T-helper 2 cell (primary cell): ENCODE results near the gene ZNF423.

Experiments used
- DNase-seq, 5 experiments: peaks; one replicate each; pipeline versions ENCODE4 v3.0.0 to v3.0.0-alpha.2; 2012 to 2022

ZNF423 gene

DNA sequence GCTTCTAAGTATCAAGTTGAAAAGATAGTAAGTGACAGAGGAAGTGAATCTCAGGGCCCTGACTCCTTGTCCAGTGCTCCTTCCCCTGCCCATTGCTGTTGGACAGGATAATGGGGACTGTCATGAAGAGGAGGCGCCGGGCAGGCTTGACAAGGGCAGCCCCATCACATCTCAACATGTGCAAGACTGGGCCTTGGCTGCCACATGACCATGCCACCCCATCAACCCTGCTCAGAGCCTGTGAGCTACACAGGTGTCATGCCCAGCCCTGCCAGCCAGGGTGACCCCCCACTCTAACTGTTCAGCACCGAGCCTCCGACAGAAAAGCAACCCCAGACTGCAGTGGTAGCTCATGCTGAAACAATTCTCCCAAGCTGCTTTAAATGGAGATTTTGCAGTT lies 310.7 kb downstream of the ZNF423 start:
- no peak for DNase-seq

DNA sequence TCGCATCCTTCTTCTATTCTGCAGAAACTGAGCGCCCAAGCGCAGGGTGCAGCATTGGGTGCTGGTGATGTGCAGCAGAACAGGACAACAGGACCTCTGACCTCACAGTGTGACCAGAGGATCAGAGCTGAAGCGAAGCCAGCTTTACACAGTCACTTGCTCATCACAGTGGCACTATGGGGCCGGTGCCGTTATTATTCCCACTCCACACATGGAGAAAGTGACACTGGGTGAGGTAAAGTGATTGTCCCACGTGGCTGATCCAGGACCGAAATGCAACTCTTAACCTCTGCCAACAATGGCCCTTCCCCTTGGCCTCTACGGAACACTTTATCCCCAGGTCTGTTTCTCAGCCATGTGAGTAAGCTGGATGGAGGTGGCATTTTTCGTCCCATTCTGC lies 311.1 kb downstream of the ZNF423 start:
- DNase-seq, result no peak

DNA sequence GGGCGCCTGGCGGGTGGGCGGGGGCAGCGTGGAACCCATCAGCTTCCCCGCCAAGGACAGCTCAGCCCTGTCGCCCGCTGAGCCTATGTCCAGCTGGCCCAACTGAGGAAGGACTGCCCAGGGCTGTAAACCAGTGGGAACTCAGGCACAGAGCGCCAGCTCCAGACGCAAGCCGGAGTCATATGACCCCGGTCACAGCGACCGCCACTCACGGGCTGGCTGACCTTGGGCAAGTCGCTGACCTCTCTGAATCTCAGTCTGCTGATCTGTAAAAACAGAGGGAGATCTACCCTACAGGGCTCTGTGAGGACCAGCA lies 312.3 kb downstream of the ZNF423 start:
- no peak for DNase-seq

DNA sequence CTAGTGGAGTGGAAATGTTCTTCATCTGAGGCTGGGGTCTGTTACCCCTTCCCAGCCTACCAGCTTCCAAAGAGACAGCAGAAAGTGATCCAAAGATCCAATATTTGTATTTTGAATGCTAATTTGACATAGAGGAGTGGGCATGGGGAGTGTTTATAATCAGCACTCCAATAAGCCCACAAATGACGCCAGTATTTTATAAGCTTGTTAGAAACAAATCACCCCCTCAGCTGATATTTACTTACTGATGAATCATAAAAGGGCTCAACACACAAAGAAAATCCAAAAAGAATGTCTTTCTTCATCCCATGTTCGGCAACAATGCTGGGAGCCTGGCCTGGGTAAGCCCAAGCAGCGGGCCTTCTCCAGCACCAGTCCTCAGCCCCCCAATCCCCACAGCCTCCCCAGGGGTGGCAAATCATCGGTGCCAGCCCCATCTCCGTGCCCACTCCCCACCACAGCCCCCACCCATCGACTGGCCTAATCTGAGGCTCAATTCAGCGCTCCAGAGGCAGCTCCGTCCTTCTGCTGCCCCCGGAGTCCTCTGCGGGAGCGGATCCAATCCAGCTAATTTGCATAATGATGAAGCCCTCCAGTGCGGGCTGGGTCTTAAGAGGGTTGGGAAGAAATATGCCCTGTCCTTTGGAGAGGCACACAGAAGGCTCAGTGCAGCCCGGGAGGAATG lies 312.8 kb downstream of the ZNF423 start:
- DNase-seq, result no peak

DNA sequence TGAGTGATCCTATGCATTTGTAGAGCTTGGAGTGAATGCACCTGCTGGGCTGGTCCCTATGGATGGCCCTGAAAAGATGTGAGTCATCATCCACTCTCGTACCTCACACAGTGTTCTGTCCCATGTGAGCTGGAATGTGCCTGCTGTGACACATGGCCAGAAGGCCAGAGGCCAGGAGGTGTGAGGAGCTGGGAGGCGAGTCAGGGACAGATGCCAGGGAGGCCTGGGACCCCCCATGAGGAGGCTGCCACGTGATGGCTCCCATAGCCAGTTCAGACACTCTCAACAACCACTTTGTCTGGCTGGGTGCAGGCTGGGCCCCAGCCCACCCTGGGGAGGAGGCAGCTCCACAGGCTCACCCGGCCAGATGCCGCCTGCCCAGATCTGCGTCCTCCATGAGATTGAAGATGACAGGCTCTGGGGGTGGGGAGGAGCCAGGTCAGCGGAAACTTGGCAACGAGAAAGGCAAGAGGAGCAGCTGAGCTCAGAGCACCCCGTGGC lies 313.5 kb downstream of the ZNF423 start:
- no peak for DNase-seq

DNA sequence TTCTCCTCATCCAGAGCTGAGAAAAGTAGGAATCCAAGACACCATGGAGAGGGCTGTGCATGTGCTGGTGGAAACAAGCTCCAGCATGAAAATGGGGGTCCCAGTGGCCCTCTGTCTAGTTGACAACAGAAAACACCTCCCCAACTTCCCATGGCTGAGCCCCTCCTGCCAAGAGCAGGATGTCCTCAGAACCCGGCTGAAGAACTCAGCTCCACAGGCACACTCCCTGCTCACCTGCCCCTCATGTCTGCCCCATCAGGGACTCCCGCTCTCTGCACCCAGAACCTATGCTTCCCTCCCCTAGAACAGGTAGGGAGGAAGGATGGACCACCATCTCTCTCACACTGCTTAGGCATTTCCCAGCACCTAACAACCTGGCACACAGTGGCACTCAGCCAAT lies 315.1 kb downstream of the ZNF423 start:
- DNase-seq, result no peak

DNA sequence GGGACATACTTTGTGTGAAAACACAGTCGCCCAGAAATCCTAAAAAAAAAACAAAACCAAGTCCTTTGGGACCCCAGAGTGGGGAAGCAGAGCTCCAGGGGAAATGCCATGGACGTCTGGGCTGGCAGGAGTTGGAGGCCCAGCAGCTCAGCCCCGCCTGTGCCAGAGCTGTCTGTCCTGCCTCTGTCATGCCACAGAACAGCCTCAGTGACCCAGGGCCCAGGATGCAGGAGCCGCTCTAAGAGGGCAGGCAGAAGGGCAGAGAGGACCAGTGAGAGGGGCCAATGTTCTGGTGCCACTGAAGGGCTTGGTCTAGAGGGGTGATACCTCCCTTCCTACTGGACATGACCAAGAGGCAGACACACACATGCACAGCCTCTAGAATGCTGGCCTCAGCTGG lies 316.2 kb downstream of the ZNF423 start:
- no peak for DNase-seq

DNA sequence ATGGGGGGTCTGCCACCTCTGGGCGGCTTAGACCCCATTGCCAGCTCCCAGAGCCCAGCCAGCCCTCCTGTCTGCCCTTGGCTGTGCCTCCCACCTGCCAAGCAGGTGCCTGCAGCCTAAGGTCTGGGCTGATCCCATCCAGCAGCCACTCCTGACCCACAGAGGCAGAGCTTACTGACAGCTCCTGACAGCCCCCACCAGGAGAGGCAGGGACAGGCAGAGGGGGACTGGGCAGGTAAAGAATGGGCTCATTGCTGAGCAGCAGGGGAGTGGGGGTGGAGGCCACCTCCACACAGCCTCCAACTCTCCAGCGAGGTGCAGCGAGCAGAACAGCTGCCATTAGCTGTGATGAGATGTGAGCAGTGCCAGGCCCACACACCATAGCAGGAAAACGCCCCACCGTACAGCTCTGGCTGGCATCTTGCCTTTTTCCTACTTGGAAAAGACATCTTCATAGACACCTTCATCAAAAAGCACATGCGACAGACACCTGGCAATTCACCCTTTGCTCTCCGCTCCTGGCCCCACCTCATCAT lies 317.9 kb downstream of the ZNF423 start:
- no peak for DNase-seq

DNA sequence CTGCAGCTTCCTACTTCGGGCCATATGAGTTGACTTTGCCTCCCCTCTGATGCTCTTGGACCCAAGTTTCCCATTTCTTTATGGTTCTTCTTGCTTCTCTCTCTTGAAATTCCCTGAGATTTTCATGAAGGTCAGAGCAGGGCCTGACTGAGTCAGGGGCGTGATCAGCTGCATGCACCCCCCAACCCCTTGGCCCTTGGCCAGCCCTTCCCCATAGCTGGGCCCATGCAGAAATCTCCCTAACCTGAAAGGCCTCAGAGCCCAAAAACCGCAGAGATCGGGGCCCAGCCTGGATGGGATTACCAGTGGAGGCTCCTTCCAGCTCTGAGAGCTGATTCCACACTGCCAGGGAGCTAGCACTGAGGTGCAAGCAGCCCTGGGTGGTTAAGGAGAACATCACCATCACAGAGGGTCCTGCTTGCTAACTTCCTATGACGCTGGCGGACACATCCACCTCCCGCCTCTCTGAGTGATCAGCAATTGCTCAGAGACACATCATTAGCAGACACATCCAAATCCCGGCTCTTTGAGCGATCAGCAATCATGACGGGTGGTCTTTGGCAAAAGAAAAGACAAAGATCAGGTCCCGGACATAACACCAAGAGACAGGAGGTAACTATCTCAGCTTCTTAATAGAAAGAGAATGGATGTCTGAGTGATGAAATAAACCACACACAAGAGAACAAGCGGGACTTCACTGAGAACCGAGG lies 320.9 kb downstream of the ZNF423 start:
- no peak for DNase-seq

DNA sequence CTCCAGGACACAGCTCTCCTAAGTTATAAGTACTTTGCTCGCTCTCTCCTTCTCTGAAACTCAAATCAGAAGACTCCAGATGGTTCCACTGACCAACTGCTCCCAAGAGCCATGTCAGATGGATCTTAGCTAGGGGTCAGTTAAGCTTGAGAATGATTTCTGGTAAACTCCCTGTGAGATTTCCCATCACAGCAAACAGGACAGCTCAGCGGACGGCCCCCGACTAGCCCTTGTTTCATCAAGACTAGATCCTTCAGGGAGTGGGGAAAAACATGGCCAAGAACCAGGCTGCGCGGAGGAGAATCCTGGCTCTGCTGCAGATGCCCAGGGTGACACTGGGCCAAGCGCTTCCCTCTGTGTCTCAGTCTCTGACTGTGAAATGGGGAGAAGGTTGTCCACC lies 322.5 kb downstream of the ZNF423 start:
- no peak for DNase-seq

DNA sequence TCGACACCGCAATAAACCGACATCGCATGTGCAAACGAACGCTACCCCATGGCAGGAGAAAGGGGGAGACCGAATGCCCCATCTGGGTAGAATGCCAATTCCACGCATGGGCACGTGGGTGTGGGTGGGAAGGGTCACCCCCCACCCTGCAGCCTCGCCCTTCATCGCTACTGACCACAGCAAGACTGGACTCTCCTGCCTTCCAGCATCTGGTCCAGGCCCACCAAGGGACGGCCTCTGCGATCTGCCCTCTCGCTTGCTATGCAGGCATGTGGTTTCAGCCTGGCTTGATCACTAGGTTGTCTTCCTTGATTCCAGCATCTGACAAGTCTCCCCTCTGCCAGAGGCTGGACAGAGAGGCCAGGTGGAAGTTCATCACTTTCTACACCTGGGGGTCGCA lies 323.0 kb downstream of the ZNF423 start:
- DNase-seq, result no peak

DNA sequence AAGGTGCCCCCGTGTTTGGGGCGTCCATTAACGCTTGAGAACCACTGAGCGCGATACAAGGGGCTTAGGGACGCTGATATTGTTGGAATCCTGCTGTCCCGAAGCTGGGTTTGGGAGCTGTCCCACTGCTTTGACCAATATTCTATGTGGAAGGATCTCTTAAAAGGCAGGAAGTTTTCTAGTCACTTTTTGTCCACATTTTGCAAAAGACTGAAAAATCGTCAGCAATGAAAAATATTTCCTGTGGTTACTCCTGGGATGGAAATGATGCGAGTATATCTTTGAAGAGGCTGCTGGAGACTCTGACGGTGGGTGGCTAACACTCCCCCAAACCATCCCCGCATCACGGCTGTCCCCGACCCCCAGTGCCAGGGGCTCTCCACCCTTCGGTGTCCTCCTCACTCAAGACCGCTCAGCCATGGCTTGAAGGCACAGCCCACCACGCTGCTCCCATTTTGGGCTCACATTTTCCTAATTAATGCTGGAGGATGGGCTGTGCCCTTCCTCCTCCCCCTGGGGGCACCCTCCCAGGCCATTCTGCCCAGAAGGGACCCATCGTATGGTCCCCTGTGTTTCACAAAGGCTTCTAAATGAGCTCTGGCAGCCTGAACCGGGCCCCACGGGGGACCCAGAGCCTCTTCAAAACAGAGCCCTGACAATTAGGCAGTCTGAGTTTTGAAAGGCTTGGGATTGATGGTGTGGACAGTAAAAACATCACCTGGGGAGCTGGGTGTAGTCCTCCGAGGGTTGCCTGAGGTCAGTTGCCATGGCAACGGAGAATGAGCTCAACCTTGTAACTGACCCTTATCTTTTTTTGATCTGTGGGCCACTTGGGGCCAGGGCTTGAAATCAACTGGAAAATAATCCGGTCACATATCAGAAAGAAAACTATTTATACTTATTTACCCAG lies 323.7 kb downstream of the ZNF423 start:
- DNase-seq, result no peak

DNA sequence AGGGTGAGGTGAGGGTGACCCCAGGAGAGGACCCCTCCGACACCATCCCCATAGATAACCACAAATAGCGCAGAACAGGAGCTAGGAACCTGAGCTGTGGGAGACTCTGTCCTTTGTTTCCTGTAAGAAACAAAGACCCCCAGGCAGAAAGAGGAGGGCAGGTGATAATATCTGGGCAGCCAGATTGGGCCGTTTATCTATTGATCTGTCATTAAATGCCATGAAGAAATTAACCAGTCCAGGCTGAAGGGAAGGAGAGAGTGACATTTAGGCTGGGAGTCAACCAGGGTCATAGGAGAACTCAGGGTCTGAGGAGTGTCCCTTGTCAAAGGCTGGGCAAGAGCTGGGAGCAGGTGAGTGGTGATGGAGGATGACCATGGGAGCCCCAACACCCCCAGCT lies 324.5 kb downstream of the ZNF423 start:
- no peak for DNase-seq

DNA sequence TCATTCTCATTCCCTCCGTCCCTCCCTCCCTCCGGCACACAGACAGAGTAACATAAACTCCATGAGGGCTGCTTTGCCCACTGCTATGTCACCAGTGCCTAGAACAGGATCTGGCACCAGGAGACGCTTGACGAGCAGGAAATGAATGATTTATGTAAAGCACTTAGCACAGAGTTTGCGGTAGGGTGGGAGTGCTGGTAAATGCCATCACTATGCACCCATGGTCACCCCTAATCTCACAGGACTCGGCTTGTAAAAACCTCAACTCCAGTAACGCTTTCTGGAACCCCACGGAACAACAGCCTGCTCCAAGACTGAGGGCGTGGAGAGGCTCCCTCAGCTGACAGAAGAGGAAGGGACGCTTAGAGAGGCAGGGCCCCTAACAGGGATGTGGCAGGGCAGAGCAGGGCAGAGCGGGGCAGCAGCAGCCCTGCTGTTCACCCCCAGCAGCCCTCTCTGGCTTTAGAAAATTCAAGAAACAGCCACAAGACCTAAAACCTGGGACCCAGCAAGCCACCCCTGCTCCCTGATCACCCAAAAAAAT lies 325.4 kb downstream of the ZNF423 start:
- DNase-seq, result no peak

DNA sequence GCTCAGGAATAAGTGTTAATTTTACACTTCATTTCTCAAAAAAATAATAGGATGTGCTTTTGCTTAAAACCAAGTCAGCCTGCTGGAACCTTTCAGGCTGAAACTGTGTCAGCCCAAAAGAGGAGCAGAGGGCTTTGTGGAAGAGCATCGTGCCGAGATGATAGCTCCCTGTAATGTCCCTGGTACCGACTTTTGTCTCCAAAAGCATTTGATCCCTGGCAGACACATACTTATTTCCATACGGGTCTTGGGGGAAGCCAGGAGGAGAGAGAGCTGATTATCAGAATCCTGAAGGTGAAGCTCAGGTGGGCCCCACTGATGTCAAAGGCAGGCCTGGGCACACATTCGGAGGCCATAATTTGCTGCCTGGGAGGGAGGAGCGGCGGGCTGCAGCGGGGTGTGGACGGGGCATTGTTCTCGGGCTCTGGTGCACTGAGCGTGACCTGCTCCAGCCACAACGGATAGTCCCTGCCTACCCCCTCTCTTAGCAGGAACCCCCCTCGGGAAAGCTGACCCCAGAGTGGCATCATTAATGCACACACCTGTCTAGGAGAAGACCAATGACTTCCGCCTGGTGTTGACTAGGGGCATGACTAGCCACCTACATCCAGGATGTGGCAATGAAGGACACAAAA lies 326.4 kb downstream of the ZNF423 start:
- DNase-seq, result no peak

DNA sequence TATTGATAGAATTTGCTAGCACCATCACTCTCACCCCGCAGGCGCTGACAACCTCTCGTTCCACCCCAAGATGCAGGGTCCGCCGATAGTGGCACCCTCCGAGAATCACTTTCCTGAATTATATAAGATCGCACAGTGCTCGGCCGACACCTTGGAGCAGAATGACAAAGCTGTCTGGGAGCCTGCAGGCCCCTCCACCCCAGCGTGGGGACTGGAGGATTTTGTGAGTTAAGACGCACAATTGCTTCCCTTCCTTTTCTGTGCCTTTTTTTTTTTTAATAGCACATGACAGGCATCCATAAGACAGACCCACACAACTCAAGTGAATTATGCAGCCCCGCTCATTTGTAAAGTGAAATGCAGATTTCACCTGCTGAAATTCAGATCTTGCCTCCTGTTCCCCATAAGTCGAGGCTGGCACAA lies 327.0 kb downstream of the ZNF423 start:
- DNase-seq, result no peak

DNA sequence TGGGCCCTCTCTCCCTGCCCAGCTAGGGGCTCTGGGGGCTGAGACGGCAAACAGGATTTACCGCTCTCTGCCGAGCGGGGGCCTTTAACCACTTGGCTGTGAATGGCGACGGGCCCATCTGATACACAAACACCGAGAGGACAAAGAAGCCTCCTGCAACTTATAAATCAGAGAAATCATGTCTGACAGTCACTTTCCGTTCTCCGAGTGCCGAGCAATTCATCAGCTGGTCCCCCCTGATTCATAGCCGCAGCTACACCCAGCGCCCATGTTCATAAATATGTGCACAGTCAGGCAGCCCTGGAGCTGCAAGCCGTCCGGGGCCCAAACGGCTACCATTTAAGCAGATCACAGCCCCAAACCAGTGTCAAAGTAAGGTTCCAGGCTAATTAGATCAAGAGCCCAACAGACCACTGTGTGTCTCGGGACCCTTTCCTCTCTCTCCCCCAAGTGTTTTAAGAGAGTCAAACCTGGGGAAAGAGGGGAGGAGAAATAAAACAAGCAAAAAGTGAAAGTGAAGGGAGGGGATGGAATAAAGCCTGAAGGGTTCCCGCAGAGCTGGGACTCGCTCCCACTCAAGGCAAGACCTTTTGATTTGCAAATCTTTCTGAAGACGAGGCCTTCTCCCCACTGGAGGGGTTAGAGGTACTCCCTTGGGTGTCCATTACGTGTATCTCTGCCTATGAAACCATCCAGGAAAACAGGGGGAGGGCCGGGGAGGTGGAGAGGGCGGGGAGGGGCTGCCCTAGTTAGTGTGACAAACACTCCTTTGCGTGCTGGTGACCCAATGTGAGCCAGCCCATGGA lies 327.6 kb downstream of the ZNF423 start:
- DNase-seq, result no peak

DNA sequence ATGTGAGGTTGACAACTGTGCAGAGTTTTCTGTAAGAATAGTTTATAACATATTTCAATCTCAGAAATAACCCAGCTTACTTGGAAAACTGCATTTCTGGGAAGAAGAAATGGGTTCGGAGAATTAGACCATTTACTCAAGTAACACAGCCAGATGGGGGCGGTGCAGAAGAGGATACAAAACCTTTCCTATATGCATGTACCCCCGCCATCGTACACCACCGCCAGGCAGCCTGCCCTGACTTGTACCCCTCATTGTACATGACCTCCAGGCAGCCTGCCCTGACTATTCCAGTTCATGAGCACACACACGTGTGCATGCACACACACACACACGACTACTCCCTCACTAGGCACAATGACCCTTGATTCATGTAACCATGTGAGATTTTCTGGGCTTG lies 328.3 kb downstream of the ZNF423 start:
- no peak for DNase-seq

DNA sequence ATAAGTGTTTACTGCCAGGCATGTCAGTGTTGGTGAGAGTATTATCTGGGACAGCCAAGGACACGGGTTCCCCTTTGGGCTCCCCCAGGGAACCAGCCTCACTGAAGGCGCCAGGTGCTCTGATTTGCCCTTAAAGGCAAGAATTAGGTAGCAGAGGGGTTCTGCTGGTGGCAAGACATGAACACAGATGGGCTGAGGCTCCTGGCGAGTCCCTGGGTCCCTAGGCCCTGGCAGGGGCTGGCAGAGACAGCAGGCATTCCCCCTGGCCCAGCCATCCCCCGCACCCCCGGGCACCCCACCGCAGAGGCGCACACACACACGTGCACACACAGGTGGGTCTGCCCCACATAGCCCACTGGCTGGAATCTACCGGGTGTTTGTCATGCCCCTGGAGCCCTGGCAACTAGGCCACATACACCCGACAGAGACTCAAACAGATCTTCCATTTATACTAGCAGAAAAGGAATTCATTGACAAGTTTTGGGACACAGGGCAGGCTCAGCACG lies 329.0 kb downstream of the ZNF423 start:
- no peak for DNase-seq

DNA sequence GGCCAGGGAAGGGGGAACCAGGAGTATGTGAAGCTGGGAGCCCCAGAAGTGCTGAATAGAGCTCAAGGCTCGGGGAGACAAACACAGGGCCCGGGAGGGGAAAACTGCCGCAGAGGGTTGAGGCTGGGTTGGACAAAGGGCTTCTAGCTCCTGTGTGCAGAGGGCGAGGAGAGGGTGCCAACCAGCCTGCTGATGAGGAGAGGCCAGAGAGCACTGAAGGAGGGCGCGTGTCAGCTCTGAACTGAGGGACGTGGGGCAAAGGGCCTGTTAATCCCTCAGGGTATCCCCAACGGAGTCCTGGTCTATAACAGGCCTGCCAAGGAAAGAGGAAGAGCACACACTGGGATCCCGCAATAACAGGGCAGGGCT lies 331.0 kb downstream of the ZNF423 start:
- DNase-seq, result no peak

DNA sequence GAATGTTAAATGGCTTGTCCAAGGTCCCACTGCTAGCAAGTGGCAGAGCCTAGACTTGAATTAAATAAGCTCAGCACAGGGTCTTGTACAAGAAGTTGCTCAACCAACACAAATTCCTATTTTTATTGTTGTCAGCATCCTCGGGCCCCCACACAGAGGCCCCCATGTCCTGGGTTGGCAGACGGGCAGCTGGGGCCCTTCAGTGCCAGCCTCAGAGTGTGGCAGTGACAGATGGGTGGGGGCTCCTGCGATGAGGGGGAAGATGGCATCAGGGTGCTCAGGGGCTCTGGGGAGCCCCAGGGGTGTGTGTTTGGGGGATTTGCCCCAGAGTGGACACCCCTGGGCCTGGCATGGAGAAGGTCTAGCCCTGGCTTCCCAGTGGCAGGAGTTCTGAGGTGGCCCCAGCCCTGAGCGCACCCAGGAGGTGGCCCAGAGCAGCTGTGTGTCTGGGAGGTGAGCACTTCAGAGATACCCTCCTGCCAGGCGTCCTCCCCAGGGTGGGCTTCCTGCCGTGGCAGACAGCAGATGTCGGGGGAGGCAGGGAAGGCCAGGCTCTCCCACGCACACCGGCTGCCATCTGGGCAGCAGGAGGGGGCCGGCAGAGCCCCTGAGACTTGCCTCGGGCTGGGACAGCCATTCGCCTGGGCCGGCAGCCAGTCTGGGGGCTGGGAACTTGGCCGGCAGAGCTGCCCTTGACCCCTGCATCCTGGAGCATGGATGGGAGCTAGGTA lies 331.5 kb downstream of the ZNF423 start:
- no peak for DNase-seq
